KMS-11 (cell line): ENCODE data around the gene ASPG.

ENCODE experiments used
- H2AFZ ChIP-seq: fragments of 200-600 bp; sonication (generic); 2 replicates; pipeline ENCODE4 v1.6.1; 2016; ENCODE audit warnings: antibody characterized with exemption, mixed run types, low read depth
- H3K27ac ChIP-seq: fragments of 200-600 bp; sonication (generic); 2 replicates; pipeline ENCODE4 v1.6.1; 2016; ENCODE audit warnings: mild to moderate bottlenecking, mixed run types
- H3K27me3 ChIP-seq: fragments of 200-600 bp; sonication (generic); 2 replicates; pipeline ENCODE4 v1.6.1; 2017; ENCODE audit warnings: mild to moderate bottlenecking, low read depth, mixed run types, moderate library complexity; ENCODE audit not compliant: insufficient read depth
- H3K36me3 ChIP-seq: fragments of 200-600 bp; sonication (generic); 2 replicates; pipeline ENCODE4 v1.6.1; 2017; ENCODE audit warnings: mild to moderate bottlenecking, mixed run types; ENCODE audit not compliant: insufficient read depth
- H3K4me1 ChIP-seq: fragments of 200-600 bp; sonication (generic); 2 replicates; pipeline ENCODE4 v1.6.1; 2016; ENCODE audit warnings: mild to moderate bottlenecking, low read depth, mixed run types; ENCODE audit not compliant: poor library complexity, severe bottlenecking
- H3K4me2 ChIP-seq: fragments of 200-600 bp; sonication (generic); 2 replicates; pipeline ENCODE4 v1.7.0; 2016; ENCODE audit warnings: mild to moderate bottlenecking, mixed run types
- H3K4me3 ChIP-seq: fragments of 200-600 bp; sonication (generic); IDR thresholded peaks from 2 replicates; pipeline ENCODE4 v1.6.1; 2017; ENCODE audit warnings: low read depth, low read length, mixed read lengths; ENCODE audit not compliant: insufficient read depth
- H3K79me2 ChIP-seq: fragments of 200-600 bp; sonication (generic); 2 replicates; pipeline ENCODE4 v1.6.1; 2016; ENCODE audit warnings: low read depth, mixed run types; ENCODE audit not compliant: insufficient read depth
- H3K9ac ChIP-seq: fragments of 200-600 bp; sonication (generic); 2 replicates; pipeline ENCODE4 v1.6.1; 2016; ENCODE audit warnings: mild to moderate bottlenecking, mixed run types
- H4K20me1 ChIP-seq: fragments of 200-600 bp; sonication (generic); 2 replicates; pipeline ENCODE4 v1.6.1; 2016; ENCODE audit warnings: mild to moderate bottlenecking, mixed run types; ENCODE audit not compliant: insufficient read depth
- TF ChIP-seq, protein P1 (sequence below): fragments of 200-600 bp; sonication (generic); conservative IDR thresholded peaks from 2 replicates; pipeline ENCODE4 v1.6.1; 2017; ENCODE audit warnings: low read depth, mild to moderate bottlenecking, antibody characterized with exemption, low read length, moderate library complexity, mixed read lengths

ASPG gene

DNA sequence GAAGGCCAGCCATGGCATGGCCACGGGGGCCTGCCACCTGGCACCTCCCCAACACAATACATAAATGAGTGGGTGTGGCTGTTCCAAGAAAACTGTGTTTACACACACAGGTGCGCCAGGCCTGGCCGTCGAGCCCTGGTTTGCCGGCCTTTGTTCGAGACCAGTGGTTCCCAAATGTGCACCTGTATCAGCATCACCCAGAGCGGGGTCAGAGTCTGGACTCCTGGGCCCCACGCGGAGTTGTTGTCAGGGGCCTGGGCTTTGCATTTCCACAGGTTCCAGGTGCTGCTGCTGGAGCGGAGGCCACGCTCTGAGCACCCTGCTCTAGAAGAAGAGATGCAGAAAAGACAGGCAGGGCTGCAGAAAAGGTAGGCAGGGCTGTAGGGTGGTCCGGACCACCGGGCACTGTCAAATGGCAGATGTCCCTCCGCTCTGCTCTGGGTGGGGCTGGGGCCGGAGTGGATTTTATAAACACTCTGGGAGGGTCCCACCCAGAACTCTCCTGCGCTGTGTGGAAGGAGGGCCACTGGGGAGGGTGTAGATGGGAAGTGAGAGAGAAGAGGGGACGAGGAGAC is 4.2 kb upstream of the ASPG start:
- no peaks in the 10 kb centered on the region for H3K79me2 ChIP-seq
- H3K36me3 ChIP-seq: no peaks in the 10 kb centered on the region
- H3K4me3 ChIP-seq: no peak overlapping the region
- no peak overlapping the region for H3K27ac ChIP-seq
- no peaks in the 10 kb centered on the region for H4K20me1 ChIP-seq
- no peaks in the 10 kb centered on the region for H3K4me1 ChIP-seq
- TF ChIP-seq, protein P1, sequence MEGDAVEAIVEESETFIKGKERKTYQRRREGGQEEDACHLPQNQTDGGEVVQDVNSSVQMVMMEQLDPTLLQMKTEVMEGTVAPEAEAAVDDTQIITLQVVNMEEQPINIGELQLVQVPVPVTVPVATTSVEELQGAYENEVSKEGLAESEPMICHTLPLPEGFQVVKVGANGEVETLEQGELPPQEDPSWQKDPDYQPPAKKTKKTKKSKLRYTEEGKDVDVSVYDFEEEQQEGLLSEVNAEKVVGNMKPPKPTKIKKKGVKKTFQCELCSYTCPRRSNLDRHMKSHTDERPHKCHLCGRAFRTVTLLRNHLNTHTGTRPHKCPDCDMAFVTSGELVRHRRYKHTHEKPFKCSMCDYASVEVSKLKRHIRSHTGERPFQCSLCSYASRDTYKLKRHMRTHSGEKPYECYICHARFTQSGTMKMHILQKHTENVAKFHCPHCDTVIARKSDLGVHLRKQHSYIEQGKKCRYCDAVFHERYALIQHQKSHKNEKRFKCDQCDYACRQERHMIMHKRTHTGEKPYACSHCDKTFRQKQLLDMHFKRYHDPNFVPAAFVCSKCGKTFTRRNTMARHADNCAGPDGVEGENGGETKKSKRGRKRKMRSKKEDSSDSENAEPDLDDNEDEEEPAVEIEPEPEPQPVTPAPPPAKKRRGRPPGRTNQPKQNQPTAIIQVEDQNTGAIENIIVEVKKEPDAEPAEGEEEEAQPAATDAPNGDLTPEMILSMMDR: no peak
- H3K9ac ChIP-seq: no peak overlapping the region
- peaks cover 11% of the 10 kb centered on the region; the same call in 1 of the 2 replicates for H3K27me3 ChIP-seq
- no peak overlapping the region for H2AFZ ChIP-seq
- no peak overlapping the region for H3K4me2 ChIP-seq

GRCh38 chr14:104081951-104082464 is 3.5 kb upstream of the ASPG start:
- Histone ChIP-seq H3K4me1 (no peaks in the 10 kb centered on the region), H3K36me3 (no peaks in the 10 kb centered on the region), H3K4me3 (no peak overlapping the region), H3K9ac (no peak overlapping the region), H4K20me1 (no peaks in the 10 kb centered on the region), H3K27ac (no peak overlapping the region), H3K27me3 (peaks cover 11% of the 10 kb centered on the region; the same call in 1 of the 2 replicates), H3K79me2 (no peaks in the 10 kb centered on the region), H2AFZ (no peak overlapping the region), H3K4me2 (no peak overlapping the region)
- TF ChIP-seq, protein P1: no peak

DNA sequence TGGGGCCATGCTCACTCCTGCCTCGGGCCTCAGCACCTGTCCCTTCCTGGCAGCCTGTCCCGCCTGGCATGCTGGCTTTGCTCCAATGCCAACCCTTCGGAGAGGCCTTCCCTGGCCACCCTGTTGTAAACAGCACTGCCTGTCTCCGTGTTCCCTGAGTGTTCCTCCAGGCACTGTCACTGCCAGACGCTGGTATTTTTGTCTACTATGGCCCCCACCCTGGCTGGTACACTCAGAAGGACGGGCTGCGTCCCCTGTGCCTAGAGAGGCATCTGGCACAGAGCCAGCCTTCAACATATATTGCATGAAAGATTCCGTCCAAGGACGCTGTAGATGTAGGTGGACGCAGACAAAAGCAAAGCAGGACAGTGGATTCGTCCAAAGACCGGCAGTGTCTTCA is 2.7 kb upstream of the ASPG start:
- H3K9ac ChIP-seq: no peak overlapping the region
- no peak overlapping the region for H3K4me3 ChIP-seq
- H3K4me1 ChIP-seq: no peaks in the 10 kb centered on the region
- peaks cover 11% of the 10 kb centered on the region; the same call in 1 of the 2 replicates for H3K27me3 ChIP-seq
- no peaks in the 10 kb centered on the region for H3K79me2 ChIP-seq
- TF ChIP-seq, protein P1: no peak
- H4K20me1 ChIP-seq: no peaks in the 10 kb centered on the region
- no peak overlapping the region for H3K27ac ChIP-seq
- H2AFZ ChIP-seq: no peak overlapping the region
- H3K36me3 ChIP-seq: no peaks in the 10 kb centered on the region
- no peak overlapping the region for H3K4me2 ChIP-seq

DNA sequence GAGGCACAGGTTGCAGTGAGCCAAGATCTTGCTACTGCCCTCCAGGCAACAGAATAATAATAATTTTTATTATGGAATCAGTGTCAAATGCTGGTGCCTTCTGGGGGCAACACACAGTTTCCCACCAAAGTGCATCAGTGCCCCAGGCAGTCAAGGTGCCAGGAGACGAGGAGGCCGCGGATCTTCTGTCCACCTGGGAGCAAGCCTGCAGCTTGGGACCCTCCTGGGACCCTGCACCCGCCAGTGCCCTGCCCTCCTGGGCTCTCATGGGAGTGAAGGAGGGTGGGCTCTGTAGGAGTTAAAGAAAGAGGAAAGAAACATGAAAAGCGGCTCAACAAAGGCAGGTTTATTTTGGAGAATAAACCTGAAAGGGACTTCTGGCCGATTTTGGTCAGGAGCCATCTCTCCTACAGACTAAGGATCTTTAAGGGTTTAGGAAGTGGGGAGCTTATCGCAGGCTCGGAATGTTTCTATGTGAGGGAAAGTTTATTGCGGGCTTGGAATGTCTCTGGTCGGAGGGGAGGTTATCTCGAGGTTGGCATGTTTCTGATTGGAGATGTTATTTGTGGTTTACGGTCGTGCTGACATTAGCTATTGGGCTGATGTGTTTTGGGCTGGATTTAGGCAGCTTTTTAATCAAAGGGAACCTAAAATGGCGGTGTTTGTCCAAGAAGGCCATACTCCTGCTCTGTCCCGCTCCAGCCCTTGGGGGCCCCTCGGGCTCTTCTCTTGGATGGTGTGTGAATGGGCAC is 1.1 kb upstream of the ASPG start:
- H3K4me3 ChIP-seq: no peak overlapping the region
- H3K9ac ChIP-seq: no peak overlapping the region
- H4K20me1 ChIP-seq: no peaks in the 10 kb centered on the region
- H3K27me3 ChIP-seq: peaks cover 11% of the 10 kb centered on the region; the same call in 1 of the 2 replicates
- H2AFZ ChIP-seq: no peak overlapping the region
- no peaks in the 10 kb centered on the region for H3K4me1 ChIP-seq
- TF ChIP-seq, protein P1: no peak
- H3K79me2 ChIP-seq: no peaks in the 10 kb centered on the region
- no peaks in the 10 kb centered on the region for H3K36me3 ChIP-seq
- H3K27ac ChIP-seq: no peak overlapping the region
- H3K4me2 ChIP-seq: no peak overlapping the region
